HuH-7 (cell line): ENCODE results near the gene GBP4.

Source experiments
- DNase-seq: peaks from one replicate; pipeline ENCODE4 v3.0.0; 2011; ENCODE audit warnings: low spot score

The GBP4 gene

DNA sequence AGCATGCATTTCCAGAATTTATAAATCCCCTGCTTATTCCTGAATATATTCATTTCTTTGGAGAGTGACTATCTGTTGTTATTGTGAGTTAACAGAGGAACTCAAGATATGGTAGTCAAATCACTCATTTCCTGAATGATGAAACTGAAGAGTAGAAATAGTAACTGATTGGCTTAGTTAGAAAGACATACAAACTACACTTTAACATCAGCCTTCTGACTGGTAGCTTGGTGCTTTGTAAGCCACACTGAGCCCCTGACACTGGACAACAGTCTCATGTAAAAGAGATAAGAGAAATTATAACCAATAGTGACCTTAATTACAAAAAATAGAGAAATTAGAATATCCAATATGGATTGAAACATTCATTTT, 27.7 kb downstream of the GBP4 start:
- no peak for DNase-seq

DNA sequence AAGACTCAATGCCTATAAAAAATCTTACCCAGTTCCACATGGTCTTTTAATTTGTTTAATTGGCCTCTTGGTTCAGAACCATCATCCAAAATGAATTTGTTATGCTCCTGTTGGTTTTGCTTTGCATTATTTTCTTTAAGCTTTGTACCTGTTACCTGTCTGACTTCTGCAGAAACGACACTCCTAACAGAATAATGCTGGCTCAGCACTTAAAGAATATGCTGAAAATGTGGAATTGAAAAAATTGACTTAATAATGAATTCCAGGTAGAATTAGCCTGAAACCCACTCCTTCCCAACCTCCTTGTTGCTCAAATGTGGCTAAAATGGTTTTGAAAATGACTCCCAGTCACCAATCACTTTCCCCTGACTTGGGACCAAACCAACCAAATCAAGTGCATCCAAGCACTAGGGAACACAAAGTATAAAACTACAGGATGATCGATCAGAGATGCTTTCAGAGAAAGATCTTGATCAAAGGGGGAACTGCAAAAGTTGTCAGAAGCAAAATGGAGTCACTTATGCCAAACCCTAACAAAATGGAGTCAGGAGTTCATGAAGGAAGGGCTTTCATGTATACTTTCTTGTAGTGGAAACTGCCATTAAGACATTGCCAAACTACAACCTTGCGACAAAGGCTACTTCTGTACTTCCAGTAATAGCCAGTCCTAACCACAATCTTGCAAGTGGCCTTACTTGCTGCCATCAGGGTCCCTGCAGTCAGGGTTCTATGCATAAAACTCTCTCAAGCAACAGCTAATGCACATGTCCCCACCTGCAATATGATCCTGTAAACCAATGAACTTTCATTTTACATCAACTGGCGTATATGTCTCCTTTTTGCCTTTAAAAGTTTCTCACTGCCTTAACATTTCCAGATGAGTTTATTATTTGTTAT, 28.3 kb downstream of the GBP4 start:
- DNase-seq = no peak

- DNase-seq = no peak
Observed at GRCh38 chr1:89169166-89169565, 29.6 kb downstream of the GBP4 start.

DNA sequence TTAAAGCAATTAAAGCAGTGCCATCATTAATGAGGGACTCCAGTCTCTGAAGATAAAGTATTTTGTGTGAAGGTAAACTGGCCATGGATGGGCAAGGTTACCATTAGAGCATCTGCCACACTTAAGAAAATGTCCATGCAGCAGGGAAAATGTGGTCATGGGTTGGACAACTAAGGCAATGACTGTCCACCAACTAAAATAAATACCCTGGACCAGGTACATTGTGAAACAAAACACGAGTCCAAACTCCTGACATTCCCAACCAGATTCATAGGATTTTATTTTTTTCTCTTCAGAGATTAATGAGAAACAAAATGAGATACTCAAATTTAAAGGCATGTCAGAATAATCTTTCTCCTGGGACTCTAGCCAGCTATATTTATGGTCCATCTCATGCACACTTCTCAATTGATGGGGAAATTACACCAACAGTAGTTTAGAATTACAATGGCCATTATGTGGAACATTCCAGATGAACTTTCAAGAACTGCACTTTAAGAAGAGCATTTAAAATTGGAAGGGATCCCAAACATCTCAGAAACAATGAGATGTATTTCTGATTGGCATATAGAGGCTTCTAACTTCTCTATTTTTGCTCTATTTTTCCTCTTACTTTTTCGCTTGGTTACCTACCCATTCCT, 31.0 kb downstream of the GBP4 start:
- DNase-seq = no peak

GRCh38 chr1:89166705-89167104, 32.0 kb downstream of the GBP4 start:
- DNase-seq = no peak

DNA sequence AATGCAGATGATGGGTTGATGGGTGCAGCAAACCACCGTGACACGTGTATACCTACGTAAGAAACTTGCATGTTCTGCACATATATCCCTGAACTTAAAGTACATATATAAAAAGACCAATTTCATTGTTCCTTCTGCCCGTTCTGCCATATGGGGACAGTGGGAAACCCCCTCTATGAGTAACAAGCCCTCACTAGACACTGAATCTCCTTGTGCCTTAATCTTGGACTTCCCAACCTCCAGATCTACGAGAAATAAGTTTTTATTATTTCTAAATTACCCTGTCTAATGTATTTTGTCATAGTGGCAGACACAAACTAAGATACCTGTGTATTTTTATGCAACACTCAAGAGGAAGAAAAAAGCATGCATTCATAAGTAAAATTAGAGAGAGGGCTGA, 32.9 kb downstream of the GBP4 start:
- no peak for DNase-seq

DNA sequence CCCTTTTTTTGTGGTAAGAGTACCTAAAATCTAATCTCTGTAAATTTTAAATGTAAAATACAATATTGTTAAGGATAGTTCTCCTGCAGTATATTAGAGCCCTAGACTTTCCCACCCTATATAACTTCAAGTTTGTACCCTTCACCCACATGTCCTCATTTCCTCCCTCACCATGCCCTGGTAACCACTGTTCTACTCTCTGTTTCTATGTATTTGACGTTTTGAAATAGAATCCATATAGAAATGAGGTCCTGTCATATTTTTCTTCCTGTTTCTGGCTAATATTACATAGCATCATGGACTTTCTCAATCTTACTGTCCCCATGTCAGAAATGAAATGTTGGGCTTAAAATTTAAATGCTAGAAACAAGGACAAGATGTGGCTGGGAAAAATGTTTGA, 47.7 kb downstream of the GBP4 start:
- no peak for DNase-seq

DNA sequence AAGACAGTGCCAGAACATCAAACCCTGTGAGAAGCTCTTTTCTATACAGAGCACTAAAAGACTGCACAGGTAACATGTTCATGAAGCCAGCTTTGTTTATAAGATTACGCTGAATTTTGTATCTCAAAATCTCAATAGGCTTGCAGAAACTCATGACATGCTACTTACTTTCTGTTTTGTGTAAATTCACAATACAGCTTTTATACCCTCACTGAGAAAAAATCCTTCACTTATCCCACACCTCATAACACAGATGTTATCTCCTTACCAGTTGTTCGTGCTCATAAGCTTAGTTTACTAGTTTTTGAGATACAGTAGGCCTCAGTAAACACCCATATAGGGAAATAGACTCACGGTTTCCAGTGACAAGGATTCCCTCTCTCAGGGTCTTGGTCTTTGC, 48.8 kb downstream of the GBP4 start:
- DNase-seq = no peak

DNA sequence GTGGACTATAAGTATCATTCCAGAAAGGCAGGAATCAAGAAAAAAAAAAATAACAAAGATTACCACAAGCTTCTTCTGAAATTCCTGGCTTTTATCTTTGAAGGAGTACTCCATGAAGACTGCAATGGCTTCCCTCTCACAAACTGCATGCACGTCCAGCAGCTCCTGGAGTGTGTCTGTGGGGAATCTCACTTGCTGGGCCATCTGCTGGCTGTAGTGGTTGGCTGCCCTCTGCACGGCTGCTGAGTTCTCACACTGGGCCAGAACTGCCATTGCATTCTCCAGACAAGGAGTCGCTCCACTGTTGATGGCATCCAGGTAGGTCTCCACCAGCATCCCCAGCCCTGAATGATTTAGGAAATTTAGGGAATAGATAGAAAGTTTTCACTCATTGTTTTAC, 49.5 kb downstream of the GBP4 start:
- no peak for DNase-seq

DNA sequence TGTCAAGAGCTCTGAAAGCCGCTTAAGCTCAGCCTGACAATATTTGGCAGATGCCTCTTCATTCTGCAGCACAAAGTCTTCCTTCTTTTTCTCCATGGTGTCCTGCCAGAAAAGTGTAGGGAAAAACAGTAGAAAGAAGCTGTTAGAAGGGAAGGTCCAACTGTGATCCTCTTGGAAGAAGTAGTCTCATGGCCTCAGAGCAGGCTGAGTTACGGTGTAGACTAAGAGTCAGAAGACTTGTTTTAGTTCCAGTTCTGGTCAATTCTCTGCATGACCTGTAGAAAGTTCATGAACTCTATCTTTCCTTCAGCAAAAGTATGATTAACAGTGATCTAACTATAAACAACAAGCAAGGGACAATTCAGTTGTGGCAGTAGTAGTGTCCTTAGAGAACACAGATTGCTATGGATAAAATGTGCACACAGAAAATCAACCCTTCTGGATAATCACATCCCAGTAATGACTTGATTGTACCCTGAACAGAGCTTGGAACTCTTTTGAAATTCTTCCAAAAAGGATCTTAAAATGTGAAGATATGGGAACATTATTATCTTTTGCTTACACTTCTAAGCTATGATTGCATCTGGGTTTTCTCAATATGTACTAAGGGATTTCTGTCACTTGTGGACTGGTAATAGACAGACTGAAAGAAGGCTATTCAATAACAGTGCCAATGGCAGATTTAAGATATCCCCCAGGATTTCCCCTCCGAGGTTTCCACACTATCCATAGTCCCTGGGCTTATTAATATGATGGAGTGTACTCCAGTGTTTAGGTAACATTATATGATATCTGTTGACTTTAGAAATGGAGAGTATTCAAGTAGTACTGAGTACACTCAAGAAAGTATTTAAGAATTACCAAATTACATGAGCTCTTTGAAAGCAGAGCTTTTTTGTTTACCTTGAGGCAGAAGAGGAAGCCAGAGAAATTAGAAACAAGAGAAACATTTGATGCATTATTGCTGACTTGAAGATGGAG, 50.8 kb downstream of the GBP4 start:
- DNase-seq = no peak

GRCh38 chr1:89146721-89147120, 52.0 kb downstream of the GBP4 start:
- no peak for DNase-seq

- DNase-seq = no peak
Observed at GRCh38 chr1:89143484-89143883, 55.3 kb downstream of the GBP4 start.

GRCh38 chr1:89142160-89142559, 56.6 kb downstream of the GBP4 start:
- no peak for DNase-seq

- DNase-seq = no peak
Observed at GRCh38 chr1:89133747-89134146, 65.0 kb downstream of the GBP4 start.
